ENCODE data around the gene PYGB. TPM values are rescaled to one million over a fixed set of nuclear protein-coding genes. Genes with fewer than 3 reads are reported as not detected.

PYGB gene
- total and polyA plus RNA-seq, 2 experiments from 2014 or later: 45.3 to 61.1 TPM

- H3K9me3 ChIP-seq (ENCODE audit: low read depth): no peaks in the 10 kb centered on the region
- H3K9me2 ChIP-seq (replicated peaks; ENCODE audit: insufficient read depth): no peaks in the 10 kb centered on the region
- no peak for DNase-seq (ENCODE audit: low spot score)
- no peak overlapping the region for H3K4me3 ChIP-seq
- H3K27ac ChIP-seq: no peak overlapping the region
- no peak for TF ChIP-seq CTCF (IDR thresholded peaks at IDR 0.05; ENCODE audit: poor library complexity)
- no peak for TF ChIP-seq EZH2phosphoT487 (IDR thresholded peaks at IDR 0.05; ENCODE audit: low read depth, severe bottlenecking, unreplicated experiment)
- TF ChIP-seq EZH2 (IDR thresholded peaks at IDR 0.05; ENCODE audit: borderline replicate concordance): no peak
- no peak overlapping the region for H3K4me2 ChIP-seq
- H3K36me3 ChIP-seq (replicated peaks; ENCODE audit: insufficient read depth, low read depth): no peaks in the 10 kb centered on the region
- H3K79me2 ChIP-seq: no peaks in the 10 kb centered on the region
- H2AFZ ChIP-seq: no peak overlapping the region
- H4K20me1 ChIP-seq (ENCODE audit: insufficient read depth, poor library complexity, severe bottlenecking): no peaks in the 10 kb centered on the region
- no peaks in the 10 kb centered on the region for H3K4me1 ChIP-seq (ENCODE audit: insufficient read depth)
- WGBS (ENCODE audit: low lambda C conversion rate, missing lambda C conversion rate): 97% methylated on average over 11 of the region's 11 CpGs
- H3K27me3 ChIP-seq: no peaks in the 10 kb centered on the region
Measured at GRCh38 chr20:25282796-25283195, 34.9 kb downstream of the PYGB start.

- no peaks in the 10 kb centered on the region for H3K9me2 ChIP-seq (replicated peaks; ENCODE audit: insufficient read depth)
- no peaks in the 10 kb centered on the region for H3K27me3 ChIP-seq
- no peak for DNase-seq (ENCODE audit: low spot score)
- TF ChIP-seq CTCF (IDR thresholded peaks at IDR 0.05; ENCODE audit: poor library complexity) (no peak), EZH2 (IDR thresholded peaks at IDR 0.05; ENCODE audit: borderline replicate concordance) (no peak), EZH2phosphoT487 (IDR thresholded peaks at IDR 0.05; ENCODE audit: low read depth, severe bottlenecking, unreplicated experiment) (no peak)
- no peaks in the 10 kb centered on the region for H3K9me3 ChIP-seq (ENCODE audit: low read depth)
- H3K36me3 ChIP-seq (replicated peaks; ENCODE audit: insufficient read depth, low read depth): no peaks in the 10 kb centered on the region
- no peaks in the 10 kb centered on the region for H4K20me1 ChIP-seq (ENCODE audit: insufficient read depth, poor library complexity, severe bottlenecking)
- H2AFZ ChIP-seq: no peak overlapping the region
- H3K79me2 ChIP-seq: no peaks in the 10 kb centered on the region
- H3K4me1 ChIP-seq (ENCODE audit: insufficient read depth): no peaks in the 10 kb centered on the region
- H3K4me2 ChIP-seq: no peak overlapping the region
- H3K27ac ChIP-seq: no peak overlapping the region
- 97% methylated on average over 23 of the region's 24 CpGs for WGBS (ENCODE audit: low lambda C conversion rate, missing lambda C conversion rate)
- H3K4me3 ChIP-seq: no peak overlapping the region
Measured at GRCh38 chr20:25283221-25283951, 35.5 kb downstream of the PYGB start.

GRCh38 chr20:25284131-25284601, 36.3 kb downstream of the PYGB start:
- DNase-seq (ENCODE audit: low spot score): no peak
- Histone ChIP-seq H3K9me2 (replicated peaks; ENCODE audit: insufficient read depth) (no peaks in the 10 kb centered on the region), H3K9me3 (ENCODE audit: low read depth) (no peaks in the 10 kb centered on the region), H3K79me2 (no peaks in the 10 kb centered on the region), H3K4me2 (no peak overlapping the region), H3K27me3 (no peaks in the 10 kb centered on the region), H3K36me3 (replicated peaks; ENCODE audit: insufficient read depth, low read depth) (no peaks in the 10 kb centered on the region), H3K27ac (no peak overlapping the region), H4K20me1 (ENCODE audit: insufficient read depth, poor library complexity, severe bottlenecking) (no peaks in the 10 kb centered on the region), H3K4me3 (no peak overlapping the region), H2AFZ (no peak overlapping the region), H3K4me1 (ENCODE audit: insufficient read depth) (no peaks in the 10 kb centered on the region)
- TF ChIP-seq EZH2phosphoT487 (IDR thresholded peaks at IDR 0.05; ENCODE audit: low read depth, severe bottlenecking, unreplicated experiment): no peak
- no peak for TF ChIP-seq CTCF (IDR thresholded peaks at IDR 0.05; ENCODE audit: poor library complexity)
- WGBS (ENCODE audit: low lambda C conversion rate, missing lambda C conversion rate): 97% methylated on average over 17 of the region's 17 CpGs

All from hepatocyte (in vitro differentiated cells).